ENCODE measurements around the gene VWA7.

The VWA7 gene

GRCh38 chr6:31785475-31785874, 8.3 kb upstream of the VWA7 start:
- Histone ChIP-seq H3K36me3 (ENCODE audit: insufficient read depth, insufficient read length, low read length) (peaks cover 71% of the 10 kb centered on the region), H3K4me1 (ENCODE audit: insufficient read depth, insufficient read length) (no peaks in the 10 kb centered on the region), H3K9ac (ENCODE audit: insufficient read length, low read depth) (no peak overlapping the region), H3K9me3 (ENCODE audit: insufficient read depth, low read length) (no peaks in the 10 kb centered on the region), H3K4me3 (ENCODE audit: insufficient read length, low read depth) (no peak overlapping the region), H3K27me3 (ENCODE audit: insufficient read depth, insufficient read length) (no peaks in the 10 kb centered on the region)
- no peak for DNase-seq (ENCODE audit: low read depth, low spot score)
- TF ChIP-seq ZNF274 (IDR thresholded peaks at IDR 0.05; ENCODE audit: low read depth, low read length) (no peak), SUZ12 (IDR thresholded peaks at IDR 0.05; ENCODE audit: extremely low read depth, insufficient read depth, insufficient read length) (no peak), YY1 (IDR thresholded peaks at IDR 0.05; ENCODE audit: insufficient read depth, insufficient read length) (no peak)

- H3K4me1 ChIP-seq (ENCODE audit: insufficient read depth, insufficient read length) = no peaks in the 10 kb centered on the region
- no peaks in the 10 kb centered on the region for H3K9me3 ChIP-seq (ENCODE audit: insufficient read depth, low read length)
- TF ChIP-seq ZNF274 (IDR thresholded peaks at IDR 0.05; ENCODE audit: low read depth, low read length) (no peak), SUZ12 (IDR thresholded peaks at IDR 0.05; ENCODE audit: extremely low read depth, insufficient read depth, insufficient read length) (no peak), YY1 (IDR thresholded peaks at IDR 0.05; ENCODE audit: insufficient read depth, insufficient read length) (no peak)
- no peaks in the 10 kb centered on the region for H3K27me3 ChIP-seq (ENCODE audit: insufficient read depth, insufficient read length)
- H3K9ac ChIP-seq (ENCODE audit: insufficient read length, low read depth) = no peak overlapping the region
- no peak for DNase-seq (ENCODE audit: low read depth, low spot score)
- peaks cover 77% of the 10 kb centered on the region for H3K36me3 ChIP-seq (ENCODE audit: insufficient read depth, insufficient read length, low read length)
- H3K4me3 ChIP-seq (ENCODE audit: insufficient read length, low read depth) = no peak overlapping the region
These were observed 7.2 kb upstream of the VWA7 start for GRCh38 chr6:31784098-31784925.

- Histone ChIP-seq H3K9me3 (ENCODE audit: insufficient read depth, low read length) (no peaks in the 10 kb centered on the region), H3K27me3 (ENCODE audit: insufficient read depth, insufficient read length) (no peaks in the 10 kb centered on the region), H3K9ac (ENCODE audit: insufficient read length, low read depth) (no peak overlapping the region), H3K4me1 (ENCODE audit: insufficient read depth, insufficient read length) (no peaks in the 10 kb centered on the region), H3K4me3 (ENCODE audit: insufficient read length, low read depth) (no peak overlapping the region), H3K36me3 (ENCODE audit: insufficient read depth, insufficient read length, low read length) (peaks cover 96% of the 10 kb centered on the region)
- no peak for DNase-seq (ENCODE audit: low read depth, low spot score)
- TF ChIP-seq YY1 (IDR thresholded peaks at IDR 0.05; ENCODE audit: insufficient read depth, insufficient read length) = no peak
- no peak for TF ChIP-seq SUZ12 (IDR thresholded peaks at IDR 0.05; ENCODE audit: extremely low read depth, insufficient read depth, insufficient read length)
- TF ChIP-seq ZNF274 (IDR thresholded peaks at IDR 0.05; ENCODE audit: low read depth, low read length) = no peak
These were observed 5.2 kb upstream of the VWA7 start for GRCh38 chr6:31782126-31782855.

GRCh38 chr6:31781244-31782125, 4.4 kb upstream of the VWA7 start:
- no peaks in the 10 kb centered on the region for H3K27me3 ChIP-seq (ENCODE audit: insufficient read depth, insufficient read length)
- H3K4me3 ChIP-seq (ENCODE audit: insufficient read length, low read depth) = no peak overlapping the region
- peaks cover 93% of the 10 kb centered on the region for H3K36me3 ChIP-seq (ENCODE audit: insufficient read depth, insufficient read length, low read length)
- peaks cover 3% of the 10 kb centered on the region for H3K4me1 ChIP-seq (ENCODE audit: insufficient read depth, insufficient read length)
- no peak overlapping the region for H3K9ac ChIP-seq (ENCODE audit: insufficient read length, low read depth)
- DNase-seq (ENCODE audit: low read depth, low spot score) = no peak
- no peak for TF ChIP-seq YY1 (IDR thresholded peaks at IDR 0.05; ENCODE audit: insufficient read depth, insufficient read length)
- TF ChIP-seq ZNF274 (IDR thresholded peaks at IDR 0.05; ENCODE audit: low read depth, low read length) = no peak
- TF ChIP-seq SUZ12 (IDR thresholded peaks at IDR 0.05; ENCODE audit: extremely low read depth, insufficient read depth, insufficient read length) = no peak
- H3K9me3 ChIP-seq (ENCODE audit: insufficient read depth, low read length) = no peaks in the 10 kb centered on the region

- TF ChIP-seq YY1 (IDR thresholded peaks at IDR 0.05; ENCODE audit: insufficient read depth, insufficient read length) (no peak), ZNF274 (IDR thresholded peaks at IDR 0.05; ENCODE audit: low read depth, low read length) (no peak), SUZ12 (IDR thresholded peaks at IDR 0.05; ENCODE audit: extremely low read depth, insufficient read depth, insufficient read length) (no peak)
- no peak overlapping the region for H3K9ac ChIP-seq (ENCODE audit: insufficient read length, low read depth)
- H3K4me3 ChIP-seq (ENCODE audit: insufficient read length, low read depth) = no peak overlapping the region
- no peaks in the 10 kb centered on the region for H3K9me3 ChIP-seq (ENCODE audit: insufficient read depth, low read length)
- no peak for DNase-seq (ENCODE audit: low read depth, low spot score)
- H3K36me3 ChIP-seq (ENCODE audit: insufficient read depth, insufficient read length, low read length) = peaks cover 86% of the 10 kb centered on the region
- H3K27me3 ChIP-seq (ENCODE audit: insufficient read depth, insufficient read length) = no peaks in the 10 kb centered on the region
- H3K4me1 ChIP-seq (ENCODE audit: insufficient read depth, insufficient read length) = peaks cover 3% of the 10 kb centered on the region
These were observed 3.5 kb upstream of the VWA7 start for GRCh38 chr6:31780507-31781243.

- H3K36me3 ChIP-seq (ENCODE audit: insufficient read depth, insufficient read length, low read length) = peaks cover 78% of the 10 kb centered on the region
- no peak overlapping the region for H3K9ac ChIP-seq (ENCODE audit: insufficient read length, low read depth)
- TF ChIP-seq ZNF274 (IDR thresholded peaks at IDR 0.05; ENCODE audit: low read depth, low read length) (no peak), YY1 (IDR thresholded peaks at IDR 0.05; ENCODE audit: insufficient read depth, insufficient read length) (no peak), SUZ12 (IDR thresholded peaks at IDR 0.05; ENCODE audit: extremely low read depth, insufficient read depth, insufficient read length) (no peak)
- H3K27me3 ChIP-seq (ENCODE audit: insufficient read depth, insufficient read length) = no peaks in the 10 kb centered on the region
- H3K9me3 ChIP-seq (ENCODE audit: insufficient read depth, low read length) = no peaks in the 10 kb centered on the region
- DNase-seq (ENCODE audit: low read depth, low spot score) = no peak
- peaks cover 3% of the 10 kb centered on the region for H3K4me1 ChIP-seq (ENCODE audit: insufficient read depth, insufficient read length)
- no peak overlapping the region for H3K4me3 ChIP-seq (ENCODE audit: insufficient read length, low read depth)
These were observed 2.8 kb upstream of the VWA7 start for GRCh38 chr6:31779908-31780307.
